HepG2 (cell line): ENCODE results near the gene IGFBP6. TPM values are rescaled to one million over a fixed set of nuclear protein-coding genes. Genes with fewer than 3 reads are reported as not detected.

Source experiments
- FOXK2 ChIP-seq: fragments of 450-650 bp; IDR thresholded peaks from 2 replicates; pipeline ENCODE4 v1.6.1; 2016
- GABPA ChIP-seq, 2 experiments: IDR thresholded peaks; 2 replicates each; pipeline ENCODE4 v1.6.1; 2011 to 2016; ENCODE audit warnings: low read depth in 2 of 2, low read length in 1 of 2, missing biosample characterization in 1 of 2, missing genetic modification characterization in 1 of 2
- HNRNPLL ChIP-seq: fragments of 200-400 bp; formaldehyde crosslinking; IDR thresholded peaks from 2 replicates; pipeline ENCODE4 v1.6.1; 2017; ENCODE audit warnings: mild to moderate bottlenecking, low read depth, low read length; ENCODE audit not compliant: poor library complexity, severe bottlenecking
- KDM3A ChIP-seq: IDR thresholded peaks from 2 replicates; pipeline ENCODE4 v1.6.1; 2018; ENCODE audit warnings: low read depth, missing compliant biosample characterization
- KLF15 ChIP-seq: sonication (generic); formaldehyde crosslinking; IDR thresholded peaks from 2 replicates; pipeline ENCODE4 v1.8.1; 2023; ENCODE audit warnings: borderline replicate concordance, mild to moderate bottlenecking, inconsistent platforms, missing genetic modification reagents, mixed read lengths
- NR3C1 ChIP-seq: sonication (generic); formaldehyde crosslinking; IDR thresholded peaks from 2 replicates; pipeline ENCODE4 v1.4.0; 2020; ENCODE audit warnings: missing genetic modification reagents
- PHF5A ChIP-seq: IDR thresholded peaks from one replicate; pipeline ENCODE4 v1.6.1; 2018; ENCODE audit warnings: low read depth, missing genetic modification reagents; ENCODE audit not compliant: unreplicated experiment
- SYNCRIP ChIP-seq: fragments of 200-400 bp; formaldehyde crosslinking; IDR thresholded peaks from 2 replicates; pipeline ENCODE4 v1.6.1; 2018; ENCODE audit warnings: mild to moderate bottlenecking, low read depth, low read length; ENCODE audit not compliant: insufficient read depth
- ZFP36 ChIP-seq: fragments of 150-350 bp; IDR thresholded peaks from 2 replicates; pipeline ENCODE4 v1.6.1; 2018; ENCODE audit warnings: borderline replicate concordance, low read length, low read depth; ENCODE audit not compliant: partially characterized antibody
- ZFP82 ChIP-seq: sonication (generic); formaldehyde crosslinking; IDR thresholded peaks from 2 replicates; pipeline ENCODE4 v1.5.1; 2020; ENCODE audit warnings: mild to moderate bottlenecking, missing genetic modification reagents, borderline replicate concordance
- ZNF281 ChIP-seq: sonication (generic); formaldehyde crosslinking; IDR thresholded peaks from 2 replicates; pipeline ENCODE4 v1.4.0; 2020; ENCODE audit warnings: missing genetic modification reagents, borderline replicate concordance
- ZNF382 ChIP-seq: sonication (generic); formaldehyde crosslinking; IDR thresholded peaks from 2 replicates; pipeline ENCODE4 v1.5.0; 2020; ENCODE audit warnings: missing genetic modification reagents, mild to moderate bottlenecking, borderline replicate concordance
- ZNF430 ChIP-seq: sonication (generic); formaldehyde crosslinking; IDR thresholded peaks from 2 replicates; pipeline ENCODE4 v1.9.0; 2021; ENCODE audit warnings: mild to moderate bottlenecking, missing genetic modification reagents
- ZNF44 ChIP-seq: sonication (generic); formaldehyde crosslinking; IDR thresholded peaks from 2 replicates; pipeline ENCODE4 v1.5.1; 2020; ENCODE audit warnings: mild to moderate bottlenecking, missing genetic modification reagents
- ZNF839 ChIP-seq: sonication (generic); formaldehyde crosslinking; IDR thresholded peaks from 2 replicates; pipeline ENCODE4 v1.4.0; 2020; ENCODE audit warnings: missing genetic modification reagents, mild to moderate bottlenecking, borderline replicate concordance
- ZSCAN12 ChIP-seq: sonication (generic); formaldehyde crosslinking; IDR thresholded peaks from 2 replicates; pipeline ENCODE4 v1.9.0; 2021; ENCODE audit warnings: mild to moderate bottlenecking, missing genetic modification reagents
- ZSCAN21 ChIP-seq: sonication (generic); formaldehyde crosslinking; IDR thresholded peaks from 2 replicates; pipeline ENCODE4 v1.8.0; 2022; ENCODE audit warnings: mild to moderate bottlenecking, missing genetic modification reagents, moderate library complexity, borderline replicate concordance
- polyA plus RNA-seq, 8 experiments: library from polyadenylated mRNA; depleted of rRNA in 3 of 8; stranded (reverse) in 7 of 8; unstranded in 1 of 8; fragments of >200 nt; fragmentation: Illumina TruSeq in 4 of 8; extraction: Trizol in 4 of 8; gene quantifications; 2 replicates each; pipeline versions ENCODE4 v1.2.1 to v1.2.3, GENCODE V29; 2011 to 2016; ENCODE audit warnings: low read depth in 4 of 8, missing spikeins in 1 of 8, mixed read lengths in 1 of 8; ENCODE audit not compliant: insufficient read depth in 1 of 8
- total RNA-seq, 5 experiments: library from RNA; depleted of rRNA; stranded (reverse); fragments of >200 nt; fragmentation: Illumina TruSeq; extraction: Trizol; gene quantifications; 2 replicates each; pipeline ENCODE4 v1.2.3, GENCODE V29; 2016; ENCODE audit warnings: low read depth in 1 of 5
- TF ChIP-seq, protein P1 (sequence below): sonication (generic); formaldehyde crosslinking; IDR thresholded peaks from 2 replicates; pipeline ENCODE4 v1.4.0; 2020; ENCODE audit warnings: mild to moderate bottlenecking, missing genetic modification reagents

IGFBP6 gene
- total and polyA plus RNA-seq, 2 of the 13 experiments (the other 11 are each of a cell fraction or from before 2014, with no cell fraction given) = 3.9 to 25.2 TPM

GRCh38 chr12:53101931-53102781, 4.7 kb downstream of the IGFBP6 start (continued):
- TF ChIP-seq, protein P1, sequence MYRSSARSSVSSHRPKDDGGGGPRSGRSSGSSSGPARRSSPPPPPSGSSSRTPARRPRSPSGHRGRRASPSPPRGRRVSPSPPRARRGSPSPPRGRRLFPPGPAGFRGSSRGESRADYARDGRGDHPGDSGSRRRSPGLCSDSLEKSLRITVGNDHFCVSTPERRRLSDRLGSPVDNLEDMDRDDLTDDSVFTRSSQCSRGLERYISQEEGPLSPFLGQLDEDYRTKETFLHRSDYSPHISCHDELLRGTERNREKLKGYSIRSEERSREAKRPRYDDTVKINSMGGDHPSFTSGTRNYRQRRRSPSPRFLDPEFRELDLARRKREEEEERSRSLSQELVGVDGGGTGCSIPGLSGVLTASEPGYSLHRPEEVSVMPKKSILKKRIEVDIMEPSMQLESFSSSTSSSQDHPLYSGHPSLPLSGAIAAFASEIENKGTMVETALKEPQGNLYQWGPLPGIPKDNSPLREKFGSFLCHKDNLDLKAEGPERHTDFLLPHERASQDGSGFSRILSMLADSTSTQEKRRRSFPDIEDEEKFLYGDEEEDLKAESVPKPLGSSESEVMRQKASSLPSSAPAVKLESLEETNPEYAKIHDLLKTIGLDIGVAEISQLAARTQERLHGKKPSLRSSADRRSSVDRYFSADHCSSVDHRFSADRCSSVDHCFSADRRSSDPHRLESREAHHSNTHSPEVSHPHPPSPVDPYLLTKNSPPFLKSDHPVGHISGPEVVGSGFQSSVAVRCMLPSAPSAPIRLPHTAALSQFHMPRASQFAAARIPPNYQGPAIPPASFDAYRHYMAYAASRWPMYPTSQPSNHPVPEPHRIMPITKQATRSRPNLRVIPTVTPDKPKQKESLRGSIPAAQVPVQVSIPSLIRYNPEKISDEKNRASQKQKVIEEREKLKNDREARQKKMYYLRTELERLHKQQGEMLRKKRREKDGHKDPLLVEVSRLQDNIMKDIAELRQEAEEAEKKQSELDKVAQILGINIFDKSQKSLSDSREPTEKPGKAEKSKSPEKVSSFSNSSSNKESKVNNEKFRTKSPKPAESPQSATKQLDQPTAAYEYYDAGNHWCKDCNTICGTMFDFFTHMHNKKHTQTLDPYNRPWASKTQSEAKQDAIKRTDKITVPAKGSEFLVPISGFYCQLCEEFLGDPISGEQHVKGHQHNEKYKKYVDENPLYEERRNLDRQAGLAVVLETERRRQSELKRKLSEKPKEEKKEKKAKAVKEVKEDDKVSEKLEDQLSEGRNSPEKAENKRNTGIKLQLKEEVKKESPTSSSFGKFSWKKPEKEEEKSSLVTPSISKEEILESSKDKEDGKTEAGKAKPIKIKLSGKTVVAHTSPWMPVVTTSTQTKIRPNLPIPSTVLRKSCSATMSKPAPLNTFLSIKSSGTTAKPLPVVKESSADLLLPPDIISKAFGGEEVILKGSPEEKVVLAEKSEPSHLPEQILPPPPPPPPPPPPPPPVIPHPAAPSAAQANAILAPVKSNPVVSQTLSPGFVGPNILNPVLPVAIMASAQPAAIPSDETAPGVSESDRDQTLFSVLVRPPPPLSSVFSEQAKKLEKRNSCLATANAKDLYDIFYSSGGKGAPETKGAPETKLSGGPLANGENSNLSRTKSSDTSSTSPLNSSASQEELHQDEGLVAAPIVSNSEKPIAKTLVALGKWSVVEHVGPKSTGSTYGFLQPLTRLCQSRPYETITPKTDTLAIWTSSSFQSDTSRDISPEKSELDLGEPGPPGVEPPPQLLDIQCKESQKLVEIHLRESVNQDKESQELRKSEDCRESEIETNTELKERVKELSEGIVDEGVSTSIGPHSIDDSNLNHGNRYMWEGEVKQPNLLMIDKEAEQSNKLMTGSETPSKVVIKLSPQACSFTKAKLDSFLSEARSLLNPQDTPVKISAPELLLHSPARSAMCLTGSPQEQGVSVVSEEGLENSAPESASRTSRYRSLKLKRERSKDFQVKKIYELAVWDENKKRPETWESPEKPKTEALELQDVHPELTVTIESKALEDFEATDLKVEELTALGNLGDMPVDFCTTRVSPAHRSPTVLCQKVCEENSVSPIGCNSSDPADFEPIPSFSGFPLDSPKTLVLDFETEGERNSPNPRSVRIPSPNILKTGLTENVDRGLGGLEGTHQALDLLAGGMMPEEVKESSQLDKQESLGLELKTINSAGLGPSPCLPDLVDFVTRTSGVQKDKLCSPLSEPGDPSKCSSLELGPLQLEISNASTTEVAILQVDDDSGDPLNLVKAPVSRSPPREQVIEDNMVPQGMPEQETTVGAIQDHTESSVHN (CRISPR knock-in tag) = no peak
- TF ChIP-seq HNRNPLL (no peak), KDM3A (CRISPR knock-in tag) (no peak), KLF15 (CRISPR knock-in tag) (no peak), ZNF839 (no peak), PHF5A (no peak), ZNF281 (peak; percentile 15; the same call in 1 of the 2 replicates), ZNF44 (CRISPR knock-in tag) (no peak), FOXK2 (no peak), SYNCRIP (no peak), ZSCAN21 (CRISPR knock-in tag) (no peak), GABPA (IDR thresholded peaks at IDR 0.05; ENCODE audit: low read depth, low read length) (no peak), GABPA (CRISPR knock-in tag; IDR thresholded peaks at IDR 0.05; ENCODE audit: low read depth) (peak; percentile 30; the same call in 1 of the 2 replicates), ZNF382 (CRISPR knock-in tag) (no peak), NR3C1 (CRISPR knock-in tag) (no peak), ZNF430 (0 out of 2 replicates have a peak, but pooled peaks have one; percentile 30), ZSCAN12 (CRISPR knock-in tag) (no peak), ZFP36 (no peak), ZFP82 (0 out of 2 replicates have a peak, but pooled peaks have one; percentile 66)
